ENCODE data around the gene C18orf54.
"Not testable (repeated sequence)": the region's sequence is repeated elsewhere in the genome, so short reads cannot be mapped to it uniquely, and the experiment has no call there.

The C18orf54 gene

DNA sequence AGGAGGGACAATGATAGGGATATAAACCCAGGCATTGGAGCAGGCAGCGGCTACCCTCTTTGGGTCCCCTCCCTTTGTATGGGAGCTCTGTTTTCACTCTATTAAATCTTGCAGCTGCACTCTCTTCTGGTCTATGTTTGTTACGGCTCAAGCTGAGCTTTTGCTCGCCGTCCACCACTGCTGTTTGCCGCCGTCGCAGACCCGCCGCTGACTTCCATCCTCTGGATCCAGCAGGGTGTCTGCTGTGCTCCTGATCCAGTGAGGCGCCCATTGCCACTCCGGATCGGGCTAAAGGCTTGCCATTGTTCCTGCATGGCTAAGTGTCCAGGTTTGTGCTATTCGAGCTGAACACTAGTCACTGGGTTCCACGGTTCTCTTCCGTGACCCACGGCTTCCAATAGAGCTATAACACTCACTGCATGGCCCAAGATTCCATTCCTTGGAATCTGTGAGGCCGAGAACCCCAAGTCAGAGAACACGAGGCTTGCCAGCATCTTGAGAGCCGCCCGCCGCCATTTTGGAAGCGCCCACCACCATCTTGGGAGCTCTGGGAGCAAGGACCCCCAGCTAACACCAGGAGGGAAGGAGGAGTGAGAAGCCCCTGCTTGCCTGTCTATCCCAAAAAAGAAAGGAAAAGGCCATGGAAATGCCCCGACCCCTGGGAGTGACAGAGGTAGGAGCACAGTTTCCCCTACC is 29.2 kb downstream of the C18orf54 start:
- in situ Hi-C loops (cut with MboI; ENCODE audit: low sequenced_read_pairs) = not testable (repeated sequence)

DNA sequence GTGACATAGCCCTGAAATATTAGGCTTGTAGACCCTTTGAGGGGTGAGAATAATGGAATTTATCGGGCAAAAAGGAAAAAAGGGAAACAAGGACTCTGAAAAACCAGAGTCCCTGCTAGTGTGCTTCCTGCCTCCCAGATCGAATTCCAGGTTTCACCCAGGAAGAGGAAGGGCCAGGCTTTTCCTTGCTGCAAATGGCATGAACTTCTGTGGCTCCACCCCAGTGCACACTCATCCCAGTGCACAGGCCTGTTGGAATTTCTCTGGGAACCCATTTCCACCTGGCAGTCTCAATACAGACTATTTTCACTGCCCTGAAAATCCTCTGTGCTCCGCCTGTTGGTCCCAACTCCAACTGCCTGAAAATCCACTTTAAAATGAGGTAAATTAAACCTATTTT is 29.9 kb downstream of the C18orf54 start:
- in situ Hi-C loops (cut with MboI; ENCODE audit: low sequenced_read_pairs) = no loop called here

DNA sequence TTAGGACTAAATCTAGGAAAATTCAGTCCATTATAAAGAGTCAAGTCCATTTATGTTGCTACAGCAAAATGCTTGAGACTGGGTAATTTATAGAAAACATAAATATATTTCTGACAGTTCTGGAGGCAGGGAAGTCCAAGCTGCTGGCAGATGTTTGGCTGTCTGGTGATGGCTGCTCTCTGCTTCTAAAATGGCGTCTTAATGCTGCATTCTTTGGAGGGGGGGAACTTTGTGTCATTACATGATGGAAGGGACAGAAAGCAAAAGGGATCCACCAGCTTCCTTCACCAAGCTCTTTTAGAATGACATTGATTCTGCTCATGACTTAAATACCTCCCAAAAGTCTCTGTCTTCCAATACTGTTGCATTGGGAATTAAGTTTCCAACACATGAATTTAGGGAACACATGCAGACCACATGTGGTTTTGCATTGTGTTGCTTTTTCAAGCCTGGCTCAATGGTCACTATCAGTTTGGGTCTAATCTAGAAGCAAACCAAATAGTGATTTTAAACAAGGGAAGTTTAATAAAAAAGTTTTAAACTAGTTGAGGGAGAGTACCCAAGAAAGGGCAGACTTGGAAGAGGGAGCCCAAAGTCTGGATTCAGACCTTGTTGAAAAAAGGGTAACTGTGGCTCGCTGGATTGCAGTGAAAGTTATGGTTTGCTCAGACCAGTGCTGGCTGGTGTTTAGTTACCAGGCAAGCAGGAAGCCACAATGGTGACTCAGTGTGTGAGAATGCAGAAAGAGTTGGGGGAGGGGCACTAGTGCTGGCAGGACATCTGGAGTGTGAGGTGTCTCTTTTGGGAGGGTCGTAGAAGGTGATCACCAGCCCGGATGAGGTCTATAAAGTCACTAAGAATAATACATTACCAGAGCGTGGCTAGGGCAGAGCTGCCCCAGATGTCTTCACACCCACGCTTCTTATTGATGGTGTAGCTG is 30.8 kb downstream of the C18orf54 start:
- in situ Hi-C loops (cut with MboI; ENCODE audit: low sequenced_read_pairs) = no loop called here

DNA sequence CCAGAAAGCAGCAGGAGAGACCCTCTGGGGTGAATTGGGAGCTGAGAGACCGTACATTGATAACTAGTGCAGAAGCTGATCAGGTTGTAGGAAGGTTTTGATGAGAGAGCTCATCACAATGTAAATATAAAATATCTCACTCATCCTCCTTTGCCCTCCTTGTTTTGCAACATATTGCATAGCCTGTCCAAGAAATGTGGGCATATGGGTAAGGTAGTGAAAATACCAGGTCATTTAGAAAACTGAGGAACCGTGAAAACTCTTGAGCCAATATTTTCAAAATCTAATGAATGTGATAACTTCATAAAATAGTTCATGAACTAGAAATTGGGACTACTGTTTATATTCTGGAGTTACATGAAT is 31.4 kb downstream of the C18orf54 start:
- in situ Hi-C loops (cut with MboI; ENCODE audit: low sequenced_read_pairs) = no loop called here

DNA sequence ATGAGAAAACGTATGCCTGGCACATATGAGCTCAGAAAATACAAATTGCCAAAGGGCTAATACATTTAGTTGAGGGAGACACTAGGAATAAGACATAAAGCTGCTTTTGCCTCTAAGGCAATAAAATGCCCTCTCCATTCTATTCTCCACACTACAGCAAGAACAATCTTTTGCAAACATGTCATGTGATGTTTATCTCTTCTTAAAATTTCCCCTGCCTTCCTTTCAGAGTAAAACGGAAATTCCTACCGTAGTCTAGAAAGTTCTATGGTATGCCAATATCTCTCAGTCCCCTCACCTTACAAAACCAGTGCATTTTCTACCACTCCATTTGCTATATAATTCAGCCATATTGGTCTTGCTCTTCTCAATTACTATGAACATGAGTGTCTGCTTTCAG is 33.1 kb downstream of the C18orf54 start:
- in situ Hi-C loops (cut with MboI; ENCODE audit: low sequenced_read_pairs) = no loop called here

DNA sequence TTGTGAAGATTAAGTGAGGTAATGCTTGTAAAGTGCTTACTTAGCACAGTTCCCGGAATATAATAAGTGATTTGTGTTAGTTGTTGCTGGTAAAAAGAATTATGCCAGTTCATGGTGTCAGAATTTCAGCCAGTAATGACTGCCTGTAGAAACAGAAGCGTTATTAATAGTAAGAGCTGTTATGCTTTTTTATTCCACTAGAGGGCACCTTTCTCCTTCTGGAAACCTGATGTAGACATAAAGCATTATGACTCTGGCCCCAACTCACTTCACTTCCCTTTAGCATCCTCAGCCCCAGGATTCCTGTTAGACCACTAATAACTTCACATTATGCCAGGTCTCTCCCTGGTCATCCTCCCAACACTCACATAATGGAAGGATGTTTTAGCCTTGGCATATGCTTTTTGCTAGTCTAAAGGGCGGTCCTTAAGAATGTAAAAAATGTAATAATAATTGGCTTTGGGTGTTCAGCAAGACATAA is 34.9 kb downstream of the C18orf54 start:
- in situ Hi-C loops (cut with MboI; ENCODE audit: low sequenced_read_pairs) = no loop called here

DNA sequence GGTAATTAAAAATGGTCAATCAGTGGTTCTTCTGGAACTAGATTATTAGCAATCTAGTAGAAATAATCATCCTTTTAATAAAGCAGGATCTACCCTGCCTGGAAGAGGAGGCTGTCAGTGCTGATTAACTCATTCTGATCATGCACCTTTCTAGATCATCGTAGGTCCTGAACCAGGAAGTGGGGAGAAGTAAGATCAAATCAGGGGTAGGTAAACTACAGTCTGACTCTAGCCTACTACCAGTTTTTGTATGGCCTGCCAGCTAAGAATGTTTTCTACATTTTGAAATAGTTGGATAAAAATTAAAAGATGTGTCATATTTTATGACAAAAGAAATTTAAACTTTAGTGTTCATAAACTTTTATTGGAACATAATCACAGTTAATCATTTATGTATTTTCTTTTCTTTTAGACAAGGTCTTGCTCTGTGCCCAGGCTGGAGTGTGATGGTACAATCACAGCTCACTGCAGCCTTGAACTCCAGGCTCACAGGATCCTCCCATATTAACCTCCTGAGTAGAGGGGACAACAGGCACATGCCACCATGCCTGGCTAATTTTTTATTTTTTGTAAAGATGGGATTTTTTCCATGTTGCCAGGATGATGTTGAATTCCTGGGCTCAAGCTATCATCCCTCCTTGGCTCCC is 36.1 kb downstream of the C18orf54 start:
- in situ Hi-C loops (cut with MboI; ENCODE audit: low sequenced_read_pairs) = no loop called here

DNA sequence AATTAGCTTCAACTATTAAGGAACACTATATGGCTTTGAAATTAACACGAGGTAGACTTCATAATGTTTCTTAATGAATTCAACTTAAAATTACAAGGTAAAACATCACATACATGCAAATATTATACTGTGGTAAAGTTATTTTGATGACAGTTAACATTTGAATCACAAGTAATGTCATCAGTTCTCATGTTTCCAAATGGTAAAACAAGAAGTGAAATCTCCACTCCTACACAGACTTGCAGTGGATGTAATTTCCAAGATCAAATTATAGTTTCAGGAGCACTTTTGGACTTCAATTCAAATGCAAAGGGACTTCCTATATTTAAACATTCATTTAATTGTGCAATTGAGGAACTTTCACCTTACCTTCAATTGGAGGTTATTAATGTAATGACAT is 39.1 kb downstream of the C18orf54 start:
- in situ Hi-C loops (cut with MboI; ENCODE audit: low sequenced_read_pairs) = no loop called here

DNA sequence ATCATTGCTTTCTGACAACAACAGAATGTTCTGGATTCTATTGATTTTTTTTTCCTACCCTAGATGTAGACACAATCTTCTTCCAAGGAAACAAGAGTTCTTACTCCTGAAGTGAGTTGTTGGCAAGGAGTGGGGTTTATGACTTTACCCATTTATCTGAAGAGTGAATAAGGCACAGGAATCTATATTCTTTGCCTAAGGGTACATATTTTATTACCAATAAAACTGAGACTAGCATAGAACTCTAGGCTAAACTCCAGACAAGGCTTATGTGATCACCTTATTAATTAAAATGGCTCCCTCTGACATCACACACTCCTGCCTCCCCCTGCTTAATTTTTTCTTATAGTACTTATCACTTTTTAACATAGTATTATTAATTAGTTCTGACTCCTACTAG is 47.6 kb downstream of the C18orf54 start:
- in situ Hi-C loops (cut with MboI; ENCODE audit: low sequenced_read_pairs) = no loop called here

DNA sequence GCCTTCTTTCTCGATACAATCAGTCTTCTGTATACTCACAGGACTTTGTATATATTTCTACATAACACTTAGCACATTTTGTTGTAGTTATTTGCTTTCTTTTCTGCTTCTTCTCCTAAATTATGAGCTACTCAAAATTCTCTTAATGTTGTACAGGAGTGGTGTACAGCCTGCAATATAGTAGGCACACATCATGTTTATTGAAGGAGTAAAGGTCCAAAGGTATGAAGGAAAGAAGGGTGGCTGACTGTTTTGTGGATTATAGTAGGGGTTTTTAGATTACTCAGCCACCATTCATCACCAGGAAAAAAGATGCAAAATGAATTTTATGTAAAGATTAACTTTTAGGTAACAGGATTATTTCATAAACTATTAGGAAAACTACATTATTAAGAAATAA is 54.1 kb downstream of the C18orf54 start:
- in situ Hi-C loops (cut with MboI; ENCODE audit: low sequenced_read_pairs) = no loop called here

DNA sequence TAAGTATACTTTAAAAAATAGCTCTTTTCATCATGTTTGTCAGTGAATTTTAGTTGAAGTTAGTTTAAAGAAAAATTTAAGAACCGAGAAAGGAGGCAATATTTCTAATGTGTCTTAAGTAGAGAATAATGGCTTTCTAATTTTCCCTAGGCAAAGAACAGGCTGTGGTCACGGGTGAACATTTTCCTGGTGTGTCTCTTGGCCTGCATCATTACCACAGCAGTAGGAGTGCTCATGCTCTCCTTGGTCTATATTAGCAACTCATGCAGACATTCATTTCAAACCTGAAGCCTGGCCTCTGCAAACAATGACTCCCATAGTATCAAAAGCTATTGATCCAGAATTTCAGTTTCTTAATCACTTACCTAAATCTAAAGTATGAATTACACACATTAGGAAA is 57.4 kb downstream of the C18orf54 start:
- in situ Hi-C loops (cut with MboI; ENCODE audit: low sequenced_read_pairs) = no loop called here

DNA sequence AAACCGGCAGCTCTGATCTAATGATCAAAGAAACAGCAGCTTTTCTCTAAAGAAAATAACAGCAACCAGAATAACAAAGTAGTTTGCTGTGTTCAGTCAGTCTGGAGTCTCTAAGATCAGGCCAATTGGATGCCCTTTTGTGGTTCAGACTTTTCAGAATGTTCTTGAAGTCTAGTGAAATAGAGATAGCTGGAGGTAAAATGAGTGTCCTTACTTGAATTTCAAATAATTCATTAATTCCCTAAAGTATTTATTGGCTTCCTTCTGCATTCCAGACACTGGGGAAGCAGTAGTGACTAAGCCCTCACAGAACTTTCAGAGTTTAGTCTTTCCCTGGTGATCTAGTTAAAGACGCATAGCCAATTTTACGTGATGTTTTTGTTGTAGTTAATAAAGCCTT is 58.7 kb downstream of the C18orf54 start:
- in situ Hi-C loops (cut with MboI; ENCODE audit: low sequenced_read_pairs) = no loop called here

DNA sequence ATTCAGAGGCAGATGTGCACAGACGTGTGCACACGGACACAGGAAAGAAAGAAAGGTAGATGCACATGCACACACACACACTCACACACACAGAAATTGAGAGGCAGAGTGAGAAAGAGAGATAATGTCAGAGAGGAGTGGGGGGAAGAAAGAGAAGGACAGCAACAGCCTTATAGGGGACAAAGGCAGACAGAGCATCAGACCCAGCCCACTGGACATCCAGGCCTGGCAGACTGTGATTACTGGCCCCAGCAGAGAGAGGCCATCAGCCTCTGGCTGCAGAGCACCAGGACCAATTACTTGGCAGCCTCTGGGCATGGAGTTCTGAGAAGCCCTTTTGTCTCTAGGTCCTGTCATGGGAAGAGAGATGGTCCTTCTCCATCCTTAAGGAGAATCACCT is 66.1 kb downstream of the C18orf54 start:
- in situ Hi-C loops (cut with MboI; ENCODE audit: low sequenced_read_pairs) = no loop called here

DNA sequence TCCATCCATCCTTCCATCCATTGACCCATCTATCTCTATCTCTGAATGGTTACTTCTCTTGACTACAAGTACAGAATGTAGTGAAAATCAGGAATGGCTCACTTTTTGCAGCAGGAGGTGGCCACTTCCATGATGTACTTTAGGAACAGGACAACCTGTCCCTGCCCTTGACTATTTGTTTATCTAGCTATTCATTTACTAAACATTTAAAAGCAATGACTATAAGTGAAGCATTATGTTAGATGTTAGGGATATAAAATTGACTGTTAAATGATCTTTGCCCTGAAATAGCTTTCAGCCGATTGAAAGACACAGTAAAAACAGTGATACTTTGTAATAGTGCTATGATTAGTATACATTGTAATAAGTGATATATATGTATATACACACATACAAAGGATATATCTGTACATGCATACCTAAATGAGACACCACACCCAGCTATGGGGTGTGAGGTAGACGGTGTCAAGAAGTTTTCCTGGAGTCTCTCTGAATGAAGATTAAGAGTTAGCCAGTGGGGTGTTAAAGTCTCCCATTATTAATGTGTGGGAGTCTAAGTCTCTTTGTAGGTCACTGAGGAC is 68.5 kb downstream of the C18orf54 start:
- in situ Hi-C loops (cut with MboI; ENCODE audit: low sequenced_read_pairs) = no loop called here
